Embryonic facial prominence (tissue), 1 donor: ENCODE results near the gene HINT2.

ENCODE experiments used
- DNase-seq: peaks from one replicate; pipeline ENCODE4 v3.0.0-alpha.2; 2016; ENCODE audit errors: extremely low spot score

The HINT2 gene

GRCh38 chr9:35811381-35812024, 3.3 kb downstream of the HINT2 start:
- DNase-seq, result no peak

- DNase-seq, result no peak
These were observed 4.7 kb downstream of the HINT2 start for GRCh38 chr9:35810122-35810521.

DNA sequence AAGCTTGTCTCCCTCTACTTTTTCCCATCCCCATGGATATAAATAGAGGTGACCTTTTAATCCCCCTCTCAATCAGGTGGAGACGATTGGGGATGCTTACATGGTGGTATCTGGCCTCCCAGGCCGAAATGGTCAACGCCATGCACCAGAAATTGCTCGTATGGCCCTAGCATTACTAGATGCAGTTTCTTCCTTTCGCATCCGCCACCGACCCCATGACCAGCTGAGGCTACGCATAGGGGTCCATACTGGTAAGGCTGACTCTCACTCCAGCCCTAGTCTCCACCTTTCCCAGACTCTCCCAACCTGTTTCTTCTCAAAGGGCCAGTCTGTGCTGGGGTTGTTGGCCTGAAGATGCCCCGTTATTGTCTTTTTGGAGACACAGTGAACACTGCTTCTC, 6.4 kb downstream of the HINT2 start:
- no peak for DNase-seq

DNA sequence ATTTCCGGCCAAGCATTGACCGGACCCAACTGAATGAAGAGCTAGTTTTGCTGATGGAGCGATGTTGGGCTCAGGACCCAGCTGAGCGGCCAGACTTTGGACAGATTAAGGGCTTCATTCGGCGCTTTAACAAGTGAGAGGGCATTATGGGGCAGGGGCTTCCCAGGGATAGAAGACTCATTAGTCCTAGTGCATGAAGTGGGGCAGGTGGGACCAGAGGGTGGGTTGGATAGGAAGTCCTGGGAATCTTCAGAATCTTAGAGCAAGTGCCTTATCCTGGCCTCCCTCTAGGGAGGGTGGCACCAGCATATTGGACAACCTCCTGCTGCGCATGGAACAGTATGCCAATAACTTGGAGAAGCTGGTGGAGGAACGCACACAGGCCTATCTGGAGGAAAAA, 8.7 kb downstream of the HINT2 start:
- no peak for DNase-seq

DNA sequence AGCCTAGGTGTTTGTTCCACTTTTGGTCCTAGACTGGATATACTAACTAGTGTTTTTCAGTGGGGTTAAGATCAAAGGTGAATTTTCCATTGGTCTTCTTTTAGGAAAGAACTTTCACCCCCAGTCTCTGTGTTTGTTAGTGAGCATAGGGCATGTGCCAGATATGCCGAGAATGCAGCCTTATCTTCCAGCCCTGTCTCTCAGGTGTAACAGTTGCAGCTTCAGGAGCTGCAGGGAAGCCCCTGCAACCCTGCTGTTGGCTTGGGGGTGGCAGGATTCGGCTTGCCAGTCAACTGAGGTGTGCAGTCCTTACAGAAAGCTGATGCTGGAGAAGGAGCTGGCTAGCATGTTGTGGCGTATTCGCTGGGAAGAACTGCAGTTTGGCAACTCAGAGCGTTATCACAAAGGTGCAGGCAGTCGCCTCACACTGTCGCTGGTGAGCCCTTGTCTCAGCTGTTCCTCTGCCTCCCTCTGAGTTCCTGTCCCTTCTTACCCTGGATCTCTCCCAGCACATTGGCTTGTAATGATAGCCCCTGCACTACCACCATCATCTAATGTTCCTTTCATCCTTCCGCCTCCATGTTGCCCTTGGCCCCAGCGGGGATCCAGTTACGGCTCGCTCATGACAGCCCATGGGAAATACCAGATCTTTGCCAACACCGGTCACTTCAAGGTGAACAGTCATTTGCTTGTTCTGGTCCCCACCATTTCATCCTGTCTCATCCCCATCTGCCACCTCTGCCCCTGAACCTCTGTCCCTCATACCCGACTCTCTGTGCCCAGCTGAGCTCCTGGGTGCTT, 13.3 kb downstream of the HINT2 start:
- no peak for DNase-seq

GRCh38 chr9:35800530-35800929, 14.3 kb downstream of the HINT2 start:
- no peak for DNase-seq

DNA sequence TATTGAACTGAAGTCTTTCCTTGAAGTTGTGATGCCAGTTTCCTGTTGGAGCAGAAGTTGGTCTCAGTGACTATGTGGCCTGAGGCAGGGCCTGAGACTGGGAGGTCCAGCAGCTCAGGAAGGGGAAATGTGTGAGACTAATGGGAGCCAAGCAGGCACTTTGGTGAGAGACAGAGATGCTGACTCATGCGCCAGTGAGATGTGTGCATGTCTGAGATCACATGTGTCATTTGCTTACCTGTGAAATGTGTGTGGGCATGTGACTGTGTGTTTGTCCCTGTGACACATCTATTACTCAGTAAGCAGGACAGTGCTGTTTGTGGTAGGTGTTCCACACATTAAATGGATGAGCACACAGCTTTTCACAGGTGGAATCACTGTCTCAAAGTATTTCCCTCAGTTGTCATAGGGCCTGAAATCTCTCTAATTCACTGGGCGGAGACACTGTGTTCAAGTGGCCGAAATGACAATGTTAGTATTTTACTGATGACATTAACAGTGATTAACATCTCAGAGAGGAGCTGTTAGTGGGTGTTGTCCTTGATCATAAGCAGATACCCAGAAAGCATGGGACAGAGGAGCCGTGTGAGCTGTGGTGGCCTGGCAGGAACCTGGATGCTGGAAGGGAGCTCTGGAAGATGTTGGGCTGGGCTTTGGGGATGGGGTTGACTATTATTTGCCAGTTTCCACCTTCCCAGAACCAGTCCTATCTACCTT, 16.0 kb downstream of the HINT2 start:
- no peak for DNase-seq

- DNase-seq, result no peak
These were observed 17.3 kb downstream of the HINT2 start for GRCh38 chr9:35797311-35798109.

- DNase-seq, result no peak
These were observed 19.1 kb downstream of the HINT2 start for GRCh38 chr9:35795695-35796094.

DNA sequence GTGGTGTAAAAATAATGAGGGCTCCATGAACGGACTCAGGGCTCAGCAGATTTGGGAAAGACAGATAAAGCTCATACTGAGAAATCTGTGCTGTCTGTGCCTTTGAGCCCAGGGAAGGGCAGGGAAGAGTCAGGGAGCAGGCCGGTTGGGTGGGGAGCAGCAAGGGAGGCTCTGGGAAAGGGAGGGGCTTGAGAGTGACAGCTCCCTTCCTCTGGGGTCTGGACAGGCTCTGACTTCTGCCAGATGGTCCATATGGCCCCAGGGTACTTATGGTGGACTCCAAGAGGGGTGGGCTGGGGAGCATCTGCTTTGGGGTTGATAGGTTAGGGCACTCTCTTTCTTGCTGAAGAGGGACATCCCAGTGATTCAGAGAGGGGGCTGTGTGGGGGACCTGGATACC, 21.4 kb downstream of the HINT2 start:
- no peak for DNase-seq

DNA sequence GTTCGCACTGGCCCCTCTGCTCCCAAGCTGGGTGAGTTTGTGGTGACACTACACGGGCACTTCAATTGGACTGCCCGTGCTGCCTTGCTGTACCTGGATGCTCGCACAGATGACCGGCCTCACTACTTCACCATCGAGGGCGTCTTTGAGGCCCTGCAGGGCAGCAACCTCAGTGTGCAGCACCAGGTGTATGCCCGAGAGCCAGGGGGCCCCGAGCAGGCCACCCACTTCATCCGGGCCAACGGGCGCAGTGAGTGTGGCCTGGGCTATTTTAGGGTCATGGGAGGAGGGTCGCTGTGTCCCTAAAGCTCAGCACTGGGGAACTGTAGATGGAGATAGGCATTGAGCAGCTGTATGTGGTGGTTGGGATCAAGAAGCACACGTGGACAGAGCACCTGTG, 22.0 kb downstream of the HINT2 start:
- DNase-seq, result no peak

DNA sequence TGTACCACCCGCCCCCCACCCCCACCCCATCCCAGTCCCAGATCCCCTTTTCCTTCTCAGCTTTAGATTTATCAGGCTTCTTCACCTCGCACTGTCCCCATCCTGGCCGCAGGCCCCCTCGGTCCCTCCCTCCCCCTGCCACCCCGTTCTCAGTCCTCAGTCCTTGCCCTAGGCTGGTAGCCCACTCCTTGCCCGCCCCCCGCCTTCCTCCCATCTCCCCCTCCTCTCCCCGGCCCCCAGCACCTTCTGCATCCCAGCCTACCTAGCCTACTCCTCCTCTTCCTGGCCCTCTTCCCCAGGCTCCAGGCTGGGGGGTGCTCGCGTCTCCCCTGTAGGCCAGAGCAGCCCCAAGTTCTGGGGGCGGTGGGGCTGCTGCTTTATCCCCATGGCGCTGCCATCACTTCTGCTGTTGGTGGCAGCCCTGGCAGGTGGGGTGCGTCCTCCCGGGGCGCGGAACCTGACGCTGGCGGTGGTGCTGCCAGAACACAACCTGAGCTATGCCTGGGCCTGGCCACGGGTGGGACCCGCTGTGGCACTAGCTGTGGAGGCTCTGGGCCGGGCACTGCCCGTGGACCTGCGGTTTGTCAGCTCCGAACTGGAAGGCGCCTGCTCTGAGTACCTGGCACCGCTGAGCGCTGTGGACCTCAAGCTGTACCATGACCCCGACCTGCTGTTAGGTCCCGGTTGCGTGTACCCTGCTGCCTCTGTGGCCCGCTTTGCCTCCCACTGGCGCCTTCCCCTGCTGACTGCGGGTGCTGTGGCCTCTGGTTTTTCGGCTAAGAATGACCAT, 22.6 kb downstream of the HINT2 start:
- no peak for DNase-seq

DNA sequence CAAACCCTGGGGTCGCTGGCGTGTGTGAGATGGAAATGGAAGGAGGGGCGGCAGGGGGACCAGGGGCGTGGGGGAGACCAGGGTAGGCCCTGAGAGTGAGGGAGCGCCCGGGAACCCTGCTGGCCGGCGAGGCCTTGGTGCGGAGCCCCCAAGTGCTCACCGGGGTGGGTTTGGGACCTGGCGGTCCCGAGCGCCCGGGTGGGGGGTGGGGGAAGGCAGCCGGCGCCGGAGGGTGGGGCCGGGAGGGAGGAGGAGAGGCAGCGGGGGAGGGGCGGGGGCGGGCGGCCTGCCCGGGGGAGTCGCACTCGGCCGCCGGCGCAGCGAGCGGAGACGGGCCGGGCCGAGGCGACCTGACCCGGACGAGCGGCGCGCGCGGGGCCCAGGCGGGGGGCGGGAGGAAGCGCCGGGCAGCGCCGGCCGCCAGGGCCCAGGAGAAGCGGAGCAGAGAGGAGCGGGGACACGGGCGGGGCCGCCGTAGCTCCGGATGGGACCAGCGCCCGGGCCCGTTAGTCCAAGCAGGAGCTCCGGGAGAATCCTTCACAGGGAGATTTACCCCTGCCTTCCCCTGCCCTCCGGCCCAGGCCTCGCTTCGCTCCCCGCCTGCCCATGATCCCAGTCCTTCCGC, 23.4 kb downstream of the HINT2 start, which contains the start of gene NPR2:
Gene NPR2 (plus strand): TSS at position 295 of the 625 bp plus-strand sequence. CDS start 818 bp downstream, outside the sequence.
- DNase-seq, result no peak

GRCh38 chr9:35790385-35791296, 24.2 kb downstream of the HINT2 start:
- peak; percentile 78 for DNase-seq

GRCh38 chr9:35790025-35790384, 24.8 kb downstream of the HINT2 start:
- DNase-seq, result no peak

- DNase-seq, result no peak
These were observed 25.3 kb downstream of the HINT2 start for GRCh38 chr9:35789541-35789940.

- no peak for DNase-seq
These were observed 31.4 kb downstream of the HINT2 start for GRCh38 chr9:35783418-35783817.

DNA sequence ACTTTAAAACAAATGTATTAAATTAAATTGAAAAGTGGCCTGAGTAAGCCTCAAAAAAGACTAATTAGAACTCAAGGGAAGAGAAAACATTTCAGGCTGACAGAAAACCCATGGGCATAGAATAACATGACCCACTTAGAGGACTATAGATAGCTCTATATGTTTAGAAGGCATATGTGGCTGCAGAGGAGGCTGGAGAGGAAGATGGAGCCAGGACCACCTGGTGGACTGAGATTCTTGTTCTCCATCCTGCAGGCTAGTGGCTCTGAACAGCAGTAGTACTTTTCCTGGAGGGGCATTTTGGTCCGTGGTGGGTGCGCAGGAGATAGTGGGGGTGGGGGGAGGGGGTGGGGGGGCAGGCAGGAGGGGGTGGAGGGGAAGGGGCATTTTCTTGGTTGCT, 33.8 kb downstream of the HINT2 start:
- no peak for DNase-seq

DNA sequence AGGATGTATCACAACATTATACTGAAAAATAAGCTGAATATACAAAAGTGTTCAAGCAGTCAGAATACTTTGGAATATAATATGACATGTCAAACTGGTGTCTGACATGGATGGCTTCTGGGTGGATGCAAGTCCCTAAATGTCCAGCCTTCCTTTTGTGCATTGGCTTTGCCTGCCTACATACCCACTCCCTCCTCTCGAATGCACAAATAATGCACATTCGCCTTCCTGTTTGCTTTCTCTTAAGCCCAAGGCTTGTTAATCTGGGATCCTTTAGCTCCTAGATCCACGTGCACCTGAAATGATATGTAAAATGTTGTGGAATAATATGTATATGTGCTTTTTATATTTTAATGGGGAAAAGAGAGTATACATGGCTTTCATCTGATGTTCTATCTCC, 36.3 kb downstream of the HINT2 start:
- no peak for DNase-seq

GRCh38 chr9:35776018-35776417, 38.8 kb downstream of the HINT2 start:
- no peak for DNase-seq
